Measurements from ENCODE around the gene RPL18A. TPM values are rescaled to one million over a fixed set of nuclear protein-coding genes. Genes with fewer than 3 reads are reported as not detected.
A peak's percentile ranks its signal among the peaks of the same experiment; 100 is the strongest.

The RPL18A gene
- total and polyA plus RNA-seq, 2 of the 13 experiments (the other 11 are each of a cell fraction or from before 2014, with no cell fraction given), result 1,471 to 2,004 TPM

DNA sequence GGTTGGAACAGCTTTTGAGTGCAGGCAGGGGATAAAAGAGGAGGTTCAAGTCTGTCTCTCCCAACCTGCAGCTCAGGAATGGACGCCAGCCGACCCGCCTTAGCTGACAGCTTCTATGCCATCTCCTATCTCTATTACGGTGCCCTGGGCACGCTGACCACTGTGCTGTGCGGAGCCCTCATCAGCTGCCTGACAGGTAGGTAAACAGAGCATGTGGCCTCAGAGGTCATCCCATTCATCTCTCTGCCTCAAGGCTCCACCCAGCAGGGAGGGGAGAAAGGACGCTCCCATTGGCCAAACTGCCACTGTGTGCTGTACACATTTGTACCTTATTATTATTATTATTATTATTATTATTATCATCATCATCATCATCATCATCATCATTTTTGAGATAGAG is 28.6 kb downstream of the RPL18A start:
- in situ Hi-C loops (cut with HindIII; ENCODE audit: extremely low pct_ligation_motif_present, low pct_unique_long_range_greater_than_20kb), result no loop called here
- intact Hi-C loops (cut with micrococcal nuclease; ENCODE audit: unreplicated experiment), result no loop called here
- CTCF ChIA-PET (ENCODE audit: low intra/inter-chr PET ratio, low total read pairs), result no interaction called here

More for the DNA sequence above, 28.6 kb downstream of the RPL18A start:
- no peaks in the 10 kb centered on the region for H3K79me2 ChIP-seq (ENCODE audit: insufficient read depth, low read length)
- H3K9ac ChIP-seq (ENCODE audit: insufficient read depth, low read depth, low read length), result no peak overlapping the region
- H3K27ac ChIP-seq (ENCODE audit: extremely low read length, insufficient read depth, low read length), result no peak overlapping the region
- no TSS peak for BruUV-seq (replicated peaks)
- H4K20me1 ChIP-seq (ENCODE audit: insufficient read depth, low read length), result no peaks in the 10 kb centered on the region
- H2AFZ ChIP-seq (ENCODE audit: low read length), result no peak overlapping the region
- TF ChIP-seq FOXA3 (CRISPR knock-in tag; IDR thresholded peaks at IDR 0.05), result peak; percentile 39; the same call in 1 of the 2 replicates
- 0 out of 4 replicates have a peak, but pooled peaks of 1 of the 2 experiments have one; percentile 28 for TF ChIP-seq NR2F1 (CRISPR knock-in tag; IDR thresholded peaks at IDR 0.05)
- TF ChIP-seq FOXA1 (IDR thresholded peaks at IDR 0.05), result no peak
- TF ChIP-seq FOXA1 (CRISPR knock-in tag; IDR thresholded peaks at IDR 0.05), result peak; percentile 77
- TF ChIP-seq ONECUT2 (CRISPR knock-in tag; IDR thresholded peaks at IDR 0.05), result no peak
- TF ChIP-seq POLR2AphosphoS5 (IDR thresholded peaks at IDR 0.05; ENCODE audit: low read depth, low read length), result no peak
- 0 out of 2 replicates have a peak, but pooled peaks have one; percentile 58 for TF ChIP-seq MIER2 (CRISPR knock-in tag; IDR thresholded peaks at IDR 0.05)
- peak; percentile 38; the same call in 1 of the 2 replicates for TF ChIP-seq TFAP4 (IDR thresholded peaks at IDR 0.05; ENCODE audit: borderline replicate concordance, low read depth)
- peak; percentile 19; the same call in 1 of the 2 replicates for TF ChIP-seq SAP130 (CRISPR knock-in tag; IDR thresholded peaks at IDR 0.05; ENCODE audit: low read depth)
- no peak for TF ChIP-seq HIC2 (CRISPR knock-in tag; IDR thresholded peaks at IDR 0.05; ENCODE audit: low read depth)
- TF ChIP-seq, protein P1, sequence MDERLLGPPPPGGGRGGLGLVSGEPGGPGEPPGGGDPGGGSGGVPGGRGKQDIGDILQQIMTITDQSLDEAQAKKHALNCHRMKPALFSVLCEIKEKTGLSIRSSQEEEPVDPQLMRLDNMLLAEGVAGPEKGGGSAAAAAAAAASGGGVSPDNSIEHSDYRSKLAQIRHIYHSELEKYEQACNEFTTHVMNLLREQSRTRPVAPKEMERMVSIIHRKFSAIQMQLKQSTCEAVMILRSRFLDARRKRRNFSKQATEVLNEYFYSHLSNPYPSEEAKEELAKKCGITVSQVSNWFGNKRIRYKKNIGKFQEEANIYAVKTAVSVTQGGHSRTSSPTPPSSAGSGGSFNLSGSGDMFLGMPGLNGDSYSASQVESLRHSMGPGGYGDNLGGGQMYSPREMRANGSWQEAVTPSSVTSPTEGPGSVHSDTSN (CRISPR knock-in tag; IDR thresholded peaks at IDR 0.05), result peak; percentile 58; the same call in 1 of the 2 replicates
- TF ChIP-seq ZNF326 (CRISPR knock-in tag; IDR thresholded peaks at IDR 0.05; ENCODE audit: borderline replicate concordance), result no peak
- peak; percentile 89; the same call in 1 of the 2 replicates for TF ChIP-seq MEIS2 (CRISPR knock-in tag; IDR thresholded peaks at IDR 0.05)
- TF ChIP-seq RFX3 (CRISPR knock-in tag; IDR thresholded peaks at IDR 0.05), result no peak
- TF ChIP-seq NR2F6 (IDR thresholded peaks at IDR 0.05), result peak; percentile 43; the same call in 1 of the 2 replicates
- peak; percentile 63; the same call in 1 of the 2 replicates for TF ChIP-seq NR2F6 (CRISPR knock-in tag; IDR thresholded peaks at IDR 0.05)
- peak; percentile 56; the same call in 1 of the 3 replicates for ATAC-seq
- no peak overlapping the region for H3K4me3 ChIP-seq (replicated peaks in 1 of 3; ENCODE audit: insufficient read depth in 1 of 3, low read depth in 2 of 3, low read length in 3 of 3)
- H3K4me1 ChIP-seq (ENCODE audit: insufficient read depth, low read length), result no peaks in the 10 kb centered on the region
- H3K27me3 ChIP-seq (ENCODE audit: control insufficient read depth in 1 of 2, insufficient read depth in 2 of 2, low read length in 2 of 2), result peaks cover 0 to 3% of the 10 kb centered on the region in 2 experiments; a peak in 2 of 5 replicates
- H3K36me3 ChIP-seq (replicated peaks in 1 of 2; ENCODE audit: control insufficient read depth in 1 of 2, insufficient read depth in 2 of 2, low read length in 2 of 2), result no peaks in the 10 kb centered on the region
- no peak for DNase-seq (ENCODE audit: low spot score)
- no peak for FAIRE-seq
- H3K9me3 ChIP-seq (ENCODE audit: low read length), result no peaks in the 10 kb centered on the region
- POLR2A ChIA-PET, result no interaction called here
- no peak overlapping the region for H3K4me2 ChIP-seq (ENCODE audit: low read depth, low read length)
- WGBS (ENCODE audit: low lambda C conversion rate), result 2% methylated on average over 7 of the region's 7 CpGs

Measured in HepG2 (cell line).